ENCODE data around the gene PARVA. TPM values are rescaled to one million over a fixed set of nuclear protein-coding genes. Genes with fewer than 3 reads are reported as not detected.

PARVA gene
- total RNA-seq, 2 donors from 2014 or later: 32.0 to 33.7 TPM

DNA sequence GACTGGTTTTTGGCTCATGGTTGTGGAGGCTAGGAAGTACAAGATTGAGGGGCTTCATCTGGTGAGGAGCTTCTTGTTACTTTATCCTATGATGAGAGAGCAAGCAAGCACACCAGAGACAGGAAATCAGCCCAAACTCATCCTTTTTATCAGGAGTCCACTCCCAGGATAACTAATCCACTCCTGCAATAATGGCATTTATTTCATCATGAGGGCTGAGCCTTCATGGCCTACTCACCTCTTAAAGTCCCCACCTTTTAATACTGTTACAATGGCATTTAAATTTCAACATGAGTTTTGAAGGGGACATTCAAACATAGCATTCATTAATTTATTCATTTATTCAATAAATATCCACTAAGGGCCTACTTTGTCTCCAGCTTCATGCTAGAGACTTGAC lies 60.9 kb downstream of the PARVA start:
- Histone ChIP-seq H3K9me3 (no peaks in the 10 kb centered on the region), H3K36me3 (replicated peaks in 1 of 2; ENCODE audit: insufficient read depth in 1 of 2, low read depth in 2 of 2) (no peaks in the 10 kb centered on the region), H3K27me3 (no peaks in the 10 kb centered on the region), H3K4me1 (peaks cover 30% of the 10 kb centered on the region), H3K27ac (no peak overlapping the region), H3K4me3 (no peak overlapping the region)
- intact Hi-C loops (cut with DNase I): no loop called here
- ATAC-seq: no peak
- DNase-seq: no peak
- TF ChIP-seq, protein P1, sequence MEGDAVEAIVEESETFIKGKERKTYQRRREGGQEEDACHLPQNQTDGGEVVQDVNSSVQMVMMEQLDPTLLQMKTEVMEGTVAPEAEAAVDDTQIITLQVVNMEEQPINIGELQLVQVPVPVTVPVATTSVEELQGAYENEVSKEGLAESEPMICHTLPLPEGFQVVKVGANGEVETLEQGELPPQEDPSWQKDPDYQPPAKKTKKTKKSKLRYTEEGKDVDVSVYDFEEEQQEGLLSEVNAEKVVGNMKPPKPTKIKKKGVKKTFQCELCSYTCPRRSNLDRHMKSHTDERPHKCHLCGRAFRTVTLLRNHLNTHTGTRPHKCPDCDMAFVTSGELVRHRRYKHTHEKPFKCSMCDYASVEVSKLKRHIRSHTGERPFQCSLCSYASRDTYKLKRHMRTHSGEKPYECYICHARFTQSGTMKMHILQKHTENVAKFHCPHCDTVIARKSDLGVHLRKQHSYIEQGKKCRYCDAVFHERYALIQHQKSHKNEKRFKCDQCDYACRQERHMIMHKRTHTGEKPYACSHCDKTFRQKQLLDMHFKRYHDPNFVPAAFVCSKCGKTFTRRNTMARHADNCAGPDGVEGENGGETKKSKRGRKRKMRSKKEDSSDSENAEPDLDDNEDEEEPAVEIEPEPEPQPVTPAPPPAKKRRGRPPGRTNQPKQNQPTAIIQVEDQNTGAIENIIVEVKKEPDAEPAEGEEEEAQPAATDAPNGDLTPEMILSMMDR (IDR thresholded peaks at IDR 0.05): no peak
- TF ChIP-seq POLR2A (IDR thresholded peaks at IDR 0.05): no peak

GRCh38 chr11:12439615-12440014 lies 62.2 kb downstream of the PARVA start:
- DNase-seq (no peak), ATAC-seq (peak; percentile 24)
- Histone ChIP-seq H3K4me3 (no peak overlapping the region), H3K36me3 (replicated peaks in 1 of 2; ENCODE audit: insufficient read depth in 1 of 2, low read depth in 2 of 2) (no peaks in the 10 kb centered on the region), H3K27ac (peak overlapping the region in 2 of 4 donors; percentile 12 to 35), H3K9me3 (no peaks in the 10 kb centered on the region), H3K4me1 (peaks cover 18% of the 10 kb centered on the region), H3K27me3 (no peaks in the 10 kb centered on the region)
- WGBS, 2 donors: 90 to 95% methylated on average over 4 of the region's 4 CpGs
- no peak for TF ChIP-seq POLR2A (IDR thresholded peaks at IDR 0.05)
- TF ChIP-seq, protein P1 (IDR thresholded peaks at IDR 0.05): no peak
- intact Hi-C loops (cut with DNase I): no loop called here

- ATAC-seq: peak; percentile 33
- no peak overlapping the region for H3K4me3 ChIP-seq
- H3K4me1 ChIP-seq: peaks cover 8% of the 10 kb centered on the region
- H3K27me3 ChIP-seq: no peaks in the 10 kb centered on the region
- TF ChIP-seq, protein P1 (IDR thresholded peaks at IDR 0.05): no peak
- TF ChIP-seq POLR2A (IDR thresholded peaks at IDR 0.05): no peak
- 85 to 87% methylated on average over 4 of the region's 4 CpGs for WGBS, 2 donors
- H3K27ac ChIP-seq: peak overlapping the region in 1 of 4 donors; percentile 12
- no peaks in the 10 kb centered on the region for H3K9me3 ChIP-seq
- intact Hi-C loops (cut with DNase I): no loop called here
- H3K36me3 ChIP-seq (replicated peaks in 1 of 2; ENCODE audit: insufficient read depth in 1 of 2, low read depth in 2 of 2): no peaks in the 10 kb centered on the region
- DNase-seq: no peak
Measured at GRCh38 chr11:12440565-12440964, 63.2 kb downstream of the PARVA start.

DNA sequence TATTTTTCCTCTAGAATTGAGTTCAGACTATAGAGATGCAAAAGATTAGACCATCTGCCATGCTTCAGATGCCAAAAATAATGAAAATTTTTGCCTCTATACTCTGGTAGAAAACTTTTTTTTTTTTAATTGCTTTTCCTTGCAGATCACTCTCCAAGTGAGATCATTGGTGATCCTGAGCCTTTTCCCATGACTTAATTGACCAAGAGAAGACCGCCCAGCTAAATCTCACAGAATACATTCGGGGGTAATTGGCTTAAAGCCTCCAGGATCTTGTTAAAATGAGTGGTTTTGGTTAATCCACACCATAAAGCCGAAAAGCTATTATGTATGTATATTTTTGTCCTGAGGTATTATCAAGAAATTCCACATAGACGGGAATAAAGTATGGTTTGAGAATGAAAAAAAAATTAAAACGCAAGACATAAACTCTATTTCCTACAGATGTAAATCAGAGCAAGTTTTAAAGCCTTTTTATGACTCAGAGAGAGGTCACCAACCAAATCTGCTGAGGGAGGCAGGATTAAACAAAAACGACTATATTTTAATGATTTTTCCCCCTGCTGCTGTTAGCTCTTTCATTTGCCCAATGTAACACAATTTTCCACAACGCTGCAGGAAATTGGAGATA lies 64.0 kb downstream of the PARVA start:
- ATAC-seq: no peak
- 83 to 86% methylated on average over 7 of the region's 7 CpGs for WGBS, 2 donors

More for the DNA sequence above, 64.0 kb downstream of the PARVA start:
- Histone ChIP-seq H3K27ac (no peak overlapping the region), H3K4me3 (no peak overlapping the region), H3K27me3 (no peaks in the 10 kb centered on the region), H3K4me1 (peaks cover 8% of the 10 kb centered on the region), H3K9me3 (no peaks in the 10 kb centered on the region), H3K36me3 (replicated peaks in 1 of 2; ENCODE audit: insufficient read depth in 1 of 2, low read depth in 2 of 2) (no peaks in the 10 kb centered on the region)
- intact Hi-C loops (cut with DNase I): no loop called here
- no peak for TF ChIP-seq POLR2A (IDR thresholded peaks at IDR 0.05)
- TF ChIP-seq, protein P1 (IDR thresholded peaks at IDR 0.05): no peak
- no peak for DNase-seq

All from body of pancreas (tissue), 4 donors.